ENCODE data around the gene PRRG2. TPM values are rescaled to one million over a fixed set of nuclear protein-coding genes. Genes with fewer than 3 reads are reported as not detected.
A peak's percentile ranks its signal among the peaks of the same experiment; 100 is the strongest.

Gene PRRG2
- total RNA-seq, 2 experiments from 2014 or later: 1.5 TPM

GRCh38 chr19:49552749-49553148, 28.4 kb upstream of the PRRG2 start:
- Mint-ChIP-seq H3K36me3 (ENCODE audit: low read depth) (peaks cover 35% of the 10 kb centered on the region), H3K9me3 (no peaks in the 10 kb centered on the region), H3K4me3 (peak overlapping the region; percentile 39), H3K27me3 (no peaks in the 10 kb centered on the region), H3K27ac (peak overlapping the region; percentile 97), H3K4me1 (ENCODE audit: low read depth) (peaks cover 63% of the 10 kb centered on the region)
- peak; percentile 44 for DNase-seq
- ChIA-PET CTCF (interaction anchor here (1.1 to 9.6 kb wide), 8 partner anchors 8 to 165 kb away, joined by 3 to 232 read pairs (median 6); partner anchors contain the start of gene PRR12), POLR2A (interaction anchor here (1.0 to 5.1 kb wide), 6 partner anchors 8 to 91 kb away, joined by 4 to 31 read pairs (median 12); partner anchors contain the start of gene RPS11)
- intact Hi-C loops (cut with micrococcal nuclease): no loop called here
- TF ChIP-seq CTCF (IDR thresholded peaks at IDR 0.05): no peak
- ATAC-seq: no peak

GRCh38 chr19:49553451-49554271, 27.5 kb upstream of the PRRG2 start:
- peak; percentile 81 for DNase-seq
- Mint-ChIP-seq H3K9me3 (no peaks in the 10 kb centered on the region), H3K27me3 (no peaks in the 10 kb centered on the region), H3K36me3 (ENCODE audit: low read depth) (peaks cover 40% of the 10 kb centered on the region), H3K4me3 (no peak overlapping the region), H3K4me1 (ENCODE audit: low read depth) (peaks cover 67% of the 10 kb centered on the region), H3K27ac (peak overlapping the region; percentile 94)
- ATAC-seq: peak; percentile 66
- ChIA-PET POLR2A (interaction anchor here (0.9 to 5.1 kb wide), 9 partner anchors 9 to 110 kb away, joined by 3 to 31 read pairs (median 4); partner anchors contain the start of gene RPS11), CTCF (interaction anchor here (1.0 to 9.6 kb wide), 7 partner anchors 17 to 47 kb away, joined by 3 to 232 read pairs (median 4); partner anchors contain the start of genes PRR12 and RCN3)
- intact Hi-C loops (cut with micrococcal nuclease): loop anchor here (2.0 kb wide), 1 partner anchor 15 kb away; no protein-coding TSS in a partner anchor
- TF ChIP-seq CTCF (IDR thresholded peaks at IDR 0.05): no peak

GRCh38 chr19:49554701-49555181, 26.4 kb upstream of the PRRG2 start:
- ATAC-seq (no peak), DNase-seq (peak; percentile 71)
- Mint-ChIP-seq H3K9me3 (no peaks in the 10 kb centered on the region), H3K4me1 (ENCODE audit: low read depth) (peaks cover 70% of the 10 kb centered on the region), H3K4me3 (peak overlapping the region; percentile 9), H3K27ac (peak overlapping the region; percentile 94), H3K27me3 (no peaks in the 10 kb centered on the region), H3K36me3 (ENCODE audit: low read depth) (peaks cover 51% of the 10 kb centered on the region)
- ChIA-PET CTCF (interaction anchor here (1.0 to 4.6 kb wide), 3 partner anchors 16 to 48 kb away, joined by 3 to 44 read pairs (median 4); partner anchors contain the start of gene RCN3), POLR2A (interaction anchor here (0.6 to 5.1 kb wide), 7 partner anchors 8 to 109 kb away, joined by 3 to 31 read pairs (median 4); partner anchors contain the start of gene RPS11)
- intact Hi-C loops (cut with micrococcal nuclease): loop anchor here (2.0 kb wide), 1 partner anchor 14 kb away; no protein-coding TSS in a partner anchor
- TF ChIP-seq CTCF (IDR thresholded peaks at IDR 0.05): no peak

- peak overlapping the region; percentile 63 for H3K4me3 Mint-ChIP-seq
- peak overlapping the region; percentile 94 for H3K27ac Mint-ChIP-seq
- peak; percentile 94 for DNase-seq
- intact Hi-C loops (cut with micrococcal nuclease): loop anchor here (2.0 kb wide), 1 partner anchor 13 kb away; no protein-coding TSS in a partner anchor
- POLR2A ChIA-PET: interaction anchor here (1.0 to 5.1 kb wide), 4 partner anchors 10 to 22 kb away, joined by 3 to 31 read pairs (median 8); no protein-coding TSS in a partner anchor
- CTCF ChIA-PET: interaction anchor here (1.1 to 4.6 kb wide), 2 partner anchors 14 to 49 kb away, joined by 3 to 44 read pairs; no protein-coding TSS in a partner anchor
- peak; percentile 65 for ATAC-seq
- H3K9me3 Mint-ChIP-seq: no peaks in the 10 kb centered on the region
- no peaks in the 10 kb centered on the region for H3K27me3 Mint-ChIP-seq
- TF ChIP-seq CTCF (IDR thresholded peaks at IDR 0.05): no peak
- H3K36me3 Mint-ChIP-seq (ENCODE audit: low read depth): peaks cover 60% of the 10 kb centered on the region
- peaks cover 76% of the 10 kb centered on the region for H3K4me1 Mint-ChIP-seq (ENCODE audit: low read depth)
Observed at GRCh38 chr19:49555600-49556411, 25.3 kb upstream of the PRRG2 start.

All from activated CD8-positive, alpha-beta T cell treated with anti-CD3 and anti-CD28 coated beads for 36 hours (primary cell).